ENCODE data around the gene SBF2. TPM values are rescaled to one million over a fixed set of nuclear protein-coding genes. Genes with fewer than 3 reads are reported as not detected.

Gene SBF2
- total RNA-seq, 1 donor from 2014 or later: 44.9 TPM

DNA sequence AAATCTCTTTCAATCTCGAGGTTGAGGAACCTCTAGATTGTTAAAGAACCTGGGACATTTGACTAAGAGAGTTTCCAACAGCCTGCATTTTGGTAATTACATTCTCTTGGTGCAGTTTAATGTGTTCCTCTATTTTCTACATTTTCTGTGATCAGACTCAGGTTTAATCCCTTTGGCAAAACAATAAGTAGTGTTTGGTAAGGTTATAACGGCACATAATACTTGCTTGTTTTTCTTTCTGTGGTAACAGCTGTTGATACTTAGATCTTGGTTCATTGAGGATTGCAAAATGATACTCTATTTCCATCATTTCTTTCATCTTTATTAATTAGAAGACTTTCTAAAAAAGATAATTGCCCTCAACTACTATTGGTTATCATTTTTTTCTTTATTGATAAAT is 271.3 kb downstream of the SBF2 start:
- Mint-ChIP-seq H3K36me3 (ENCODE audit: insufficient read depth) (peaks cover 6% of the 10 kb centered on the region), H3K27me3 (no peaks in the 10 kb centered on the region), H3K9me3 (ENCODE audit: low read depth) (no peaks in the 10 kb centered on the region), H3K4me3 (ENCODE audit: low read depth) (no peak overlapping the region), H3K27ac (no peak overlapping the region), H3K4me1 (ENCODE audit: low read depth) (peaks cover 27% of the 10 kb centered on the region)
- TF ChIP-seq, protein P1, sequence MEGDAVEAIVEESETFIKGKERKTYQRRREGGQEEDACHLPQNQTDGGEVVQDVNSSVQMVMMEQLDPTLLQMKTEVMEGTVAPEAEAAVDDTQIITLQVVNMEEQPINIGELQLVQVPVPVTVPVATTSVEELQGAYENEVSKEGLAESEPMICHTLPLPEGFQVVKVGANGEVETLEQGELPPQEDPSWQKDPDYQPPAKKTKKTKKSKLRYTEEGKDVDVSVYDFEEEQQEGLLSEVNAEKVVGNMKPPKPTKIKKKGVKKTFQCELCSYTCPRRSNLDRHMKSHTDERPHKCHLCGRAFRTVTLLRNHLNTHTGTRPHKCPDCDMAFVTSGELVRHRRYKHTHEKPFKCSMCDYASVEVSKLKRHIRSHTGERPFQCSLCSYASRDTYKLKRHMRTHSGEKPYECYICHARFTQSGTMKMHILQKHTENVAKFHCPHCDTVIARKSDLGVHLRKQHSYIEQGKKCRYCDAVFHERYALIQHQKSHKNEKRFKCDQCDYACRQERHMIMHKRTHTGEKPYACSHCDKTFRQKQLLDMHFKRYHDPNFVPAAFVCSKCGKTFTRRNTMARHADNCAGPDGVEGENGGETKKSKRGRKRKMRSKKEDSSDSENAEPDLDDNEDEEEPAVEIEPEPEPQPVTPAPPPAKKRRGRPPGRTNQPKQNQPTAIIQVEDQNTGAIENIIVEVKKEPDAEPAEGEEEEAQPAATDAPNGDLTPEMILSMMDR (IDR thresholded peaks at IDR 0.05; ENCODE audit: unreplicated experiment): no peak
- no peak for DNase-seq (ENCODE audit: low spot score, unreplicated experiment)

DNA sequence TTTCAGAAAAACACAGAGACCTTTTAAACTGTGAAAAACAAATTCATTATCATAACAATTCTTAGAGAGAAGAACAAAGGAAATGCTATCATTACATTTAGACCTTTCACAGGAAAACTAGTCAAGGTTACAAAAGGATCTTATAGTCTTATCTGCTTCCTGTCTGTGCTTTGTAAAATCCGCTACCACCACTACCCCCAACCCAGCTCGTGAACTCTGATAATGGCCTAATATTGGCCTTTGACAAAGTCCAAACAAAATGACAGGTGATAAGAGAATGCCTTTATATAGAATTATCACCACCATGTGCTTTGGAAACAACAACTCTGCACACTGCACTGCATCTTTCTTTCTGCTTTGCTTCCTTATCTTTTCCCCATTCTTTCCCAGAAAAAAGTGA is 272.5 kb downstream of the SBF2 start:
- no peak for DNase-seq (ENCODE audit: low spot score, unreplicated experiment)
- peaks cover 3% of the 10 kb centered on the region for H3K36me3 Mint-ChIP-seq (ENCODE audit: insufficient read depth)
- peak overlapping the region; percentile 35 for H3K27ac Mint-ChIP-seq
- TF ChIP-seq, protein P1 (IDR thresholded peaks at IDR 0.05; ENCODE audit: unreplicated experiment): no peak
- peak overlapping the region; percentile 17 for H3K4me3 Mint-ChIP-seq (ENCODE audit: low read depth)
- H3K27me3 Mint-ChIP-seq: no peaks in the 10 kb centered on the region
- H3K4me1 Mint-ChIP-seq (ENCODE audit: low read depth): peaks cover 27% of the 10 kb centered on the region
- H3K9me3 Mint-ChIP-seq (ENCODE audit: low read depth): no peaks in the 10 kb centered on the region

DNA sequence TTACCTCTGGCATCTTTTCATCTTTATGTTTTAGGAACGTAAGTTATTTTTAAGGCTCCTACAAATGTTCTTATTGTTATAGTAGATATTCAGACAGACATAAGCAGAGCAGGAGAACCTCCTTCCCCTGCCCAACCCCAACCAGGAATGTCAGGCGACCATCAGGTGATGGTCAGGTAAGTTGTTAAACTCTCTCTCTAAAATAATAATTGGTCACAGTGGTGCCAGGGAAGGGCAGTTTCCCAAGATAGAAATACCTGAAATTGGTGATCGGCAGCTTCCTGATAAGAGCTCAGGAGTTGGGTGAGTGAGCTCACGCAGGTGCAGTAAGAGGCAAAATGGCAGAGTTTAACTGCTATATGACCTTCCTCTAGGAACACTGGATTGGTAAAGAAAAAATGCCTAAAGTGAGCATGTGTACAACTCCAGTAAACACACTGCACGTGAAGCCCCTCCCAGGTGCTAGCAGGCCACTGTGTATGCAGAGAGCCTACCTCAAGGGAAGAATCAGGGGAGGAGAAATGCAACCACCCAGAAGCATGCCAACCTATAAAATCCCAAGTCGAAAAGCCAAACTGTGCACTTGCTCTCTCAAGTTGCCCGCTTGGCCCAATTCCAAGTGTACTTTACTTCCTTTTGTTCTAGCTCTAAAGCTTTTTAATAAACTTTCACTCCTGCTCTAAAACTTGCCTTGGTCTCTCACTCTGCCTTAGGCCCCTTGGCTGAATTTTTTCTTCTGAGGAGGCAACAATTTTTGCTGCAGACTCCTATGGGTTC is 273.9 kb downstream of the SBF2 start:
- peaks cover 27% of the 10 kb centered on the region for H3K4me1 Mint-ChIP-seq (ENCODE audit: low read depth)
- no peaks in the 10 kb centered on the region for H3K9me3 Mint-ChIP-seq (ENCODE audit: low read depth)
- peaks cover 6% of the 10 kb centered on the region for H3K36me3 Mint-ChIP-seq (ENCODE audit: insufficient read depth)
- H3K27ac Mint-ChIP-seq: peak overlapping the region; percentile 90
- no peaks in the 10 kb centered on the region for H3K27me3 Mint-ChIP-seq
- no peak for DNase-seq (ENCODE audit: low spot score, unreplicated experiment)
- TF ChIP-seq, protein P1 (IDR thresholded peaks at IDR 0.05; ENCODE audit: unreplicated experiment): no peak
- H3K4me3 Mint-ChIP-seq (ENCODE audit: low read depth): no peak overlapping the region

DNA sequence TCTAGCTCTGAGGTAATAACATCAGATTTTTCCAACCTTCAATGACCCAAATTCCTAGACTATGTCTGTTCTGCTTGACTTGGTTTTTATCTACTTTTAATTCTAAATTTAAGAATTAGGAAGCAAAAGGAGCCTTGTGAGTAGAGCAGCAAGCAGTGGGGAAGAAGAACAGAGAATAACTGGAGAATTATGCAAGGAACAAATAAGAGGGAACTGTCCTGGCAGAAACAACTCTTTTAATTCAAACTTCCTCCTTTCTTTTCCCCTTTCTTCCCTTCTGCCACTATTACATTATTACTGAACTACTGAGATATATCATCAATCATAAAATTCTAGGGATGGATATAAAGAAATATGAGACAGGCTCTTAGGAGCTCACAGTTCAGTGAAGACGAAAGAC is 276.1 kb downstream of the SBF2 start:
- no peak for DNase-seq (ENCODE audit: low spot score, unreplicated experiment)
- Mint-ChIP-seq H3K36me3 (ENCODE audit: insufficient read depth) (peaks cover 3% of the 10 kb centered on the region), H3K27ac (no peak overlapping the region), H3K9me3 (ENCODE audit: low read depth) (no peaks in the 10 kb centered on the region), H3K4me3 (ENCODE audit: low read depth) (no peak overlapping the region), H3K4me1 (ENCODE audit: low read depth) (peaks cover 27% of the 10 kb centered on the region), H3K27me3 (no peaks in the 10 kb centered on the region)
- TF ChIP-seq, protein P1 (IDR thresholded peaks at IDR 0.05; ENCODE audit: unreplicated experiment): no peak

DNA sequence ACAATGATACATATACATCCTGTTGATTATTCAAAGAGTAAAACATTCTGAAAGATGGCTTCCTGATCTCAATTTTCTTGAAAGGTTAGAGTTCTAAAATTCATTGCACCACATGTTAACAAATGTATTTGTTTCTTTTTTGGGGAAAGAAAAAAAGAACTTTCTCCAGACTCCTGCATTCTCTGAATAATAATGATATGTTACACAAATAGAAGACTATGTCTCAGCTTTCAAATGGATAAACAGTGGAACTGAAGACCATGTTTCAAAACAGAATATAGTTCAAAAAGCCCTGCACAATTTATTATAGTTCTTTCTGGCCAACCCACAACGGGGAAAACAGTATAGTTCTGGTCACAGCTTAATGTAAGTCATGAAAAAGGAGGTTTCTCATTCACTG is 277.0 kb downstream of the SBF2 start:
- Mint-ChIP-seq H3K27ac (no peak overlapping the region), H3K36me3 (ENCODE audit: insufficient read depth) (peaks cover 3% of the 10 kb centered on the region), H3K4me1 (ENCODE audit: low read depth) (peaks cover 25% of the 10 kb centered on the region), H3K27me3 (no peaks in the 10 kb centered on the region), H3K4me3 (ENCODE audit: low read depth) (no peak overlapping the region), H3K9me3 (ENCODE audit: low read depth) (peaks cover under 1% of the 10 kb centered on the region)
- TF ChIP-seq, protein P1 (IDR thresholded peaks at IDR 0.05; ENCODE audit: unreplicated experiment): no peak
- no peak for DNase-seq (ENCODE audit: low spot score, unreplicated experiment)
